Ramos (cell line): Measurements from ENCODE around the gene IL31.

ENCODE experiments used
- in situ Hi-C: fragments of 300-500 bp; cut with MboI; formaldehyde crosslinking; loops from one replicate; pipeline ENCODE4 v1.14.3; 2022; ENCODE audit warnings: low sequenced_read_pairs; ENCODE audit not compliant: unreplicated experiment

Gene IL31

DNA sequence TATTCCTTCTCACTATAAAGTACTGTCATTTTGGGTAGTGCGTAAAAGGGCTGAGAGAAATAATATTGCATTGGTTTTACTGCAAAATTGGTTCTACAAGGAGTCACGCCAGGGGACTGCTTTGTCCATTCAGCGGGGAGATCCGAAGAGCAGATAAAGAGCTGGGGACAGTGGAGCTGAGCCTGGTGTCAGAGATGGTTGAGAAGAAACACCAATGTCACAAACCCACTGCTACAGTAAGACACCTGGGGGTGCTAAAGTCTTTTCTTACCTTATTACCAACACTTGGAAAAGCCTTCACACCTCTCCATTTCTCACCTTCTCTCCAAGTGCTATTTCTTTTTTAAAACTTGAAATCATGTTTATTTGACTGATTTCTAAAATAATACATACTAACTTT is 14.1 kb downstream of the IL31 start:
- in situ Hi-C loops: no loop called here

DNA sequence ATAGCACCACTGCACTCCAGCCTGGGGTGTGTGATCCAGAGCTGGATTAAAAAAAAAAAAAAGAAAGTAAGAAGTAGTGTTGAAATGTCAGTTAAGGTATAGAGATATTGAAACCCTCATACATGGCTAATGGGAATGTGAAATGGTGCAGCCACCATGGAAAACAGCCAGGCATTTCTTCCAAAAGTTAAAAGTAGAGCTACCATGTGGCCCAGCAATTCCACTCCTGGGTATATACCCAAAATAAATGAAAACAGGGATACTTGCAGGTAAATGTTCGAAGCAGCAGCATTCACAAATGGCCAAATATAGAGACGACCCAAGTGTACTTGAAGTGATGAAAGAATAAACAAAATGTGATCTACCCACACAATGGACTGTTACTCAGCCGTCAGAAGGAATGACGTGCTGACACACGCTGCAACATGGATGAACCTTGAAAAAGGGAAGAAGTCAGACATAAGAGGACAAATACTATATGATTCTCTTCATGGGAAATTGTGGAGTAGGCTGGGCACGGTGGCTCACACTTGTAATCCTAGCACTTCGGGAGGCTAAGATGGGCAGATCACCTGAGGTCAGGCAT is 15.2 kb downstream of the IL31 start:
- in situ Hi-C loops: no loop called here

DNA sequence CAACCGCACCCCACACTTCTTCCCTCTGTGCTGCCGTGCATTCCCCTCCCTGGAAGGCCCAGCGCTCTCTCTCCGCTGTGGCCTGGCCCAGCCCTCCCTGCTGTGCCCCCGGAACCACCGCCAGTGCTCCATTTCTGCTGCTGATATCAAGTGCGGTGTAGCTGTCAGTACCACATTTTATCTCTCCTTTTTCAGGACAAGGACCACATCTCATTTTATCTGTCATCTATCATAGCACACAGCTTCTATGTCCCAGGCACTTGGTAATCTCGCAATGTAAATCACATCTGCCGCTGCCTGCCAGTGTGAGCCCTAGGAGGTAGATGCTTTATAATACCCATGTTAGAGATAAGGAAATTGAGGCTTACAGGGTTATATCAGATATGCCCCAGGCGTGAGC is 18.3 kb downstream of the IL31 start:
- in situ Hi-C loops: no loop called here

DNA sequence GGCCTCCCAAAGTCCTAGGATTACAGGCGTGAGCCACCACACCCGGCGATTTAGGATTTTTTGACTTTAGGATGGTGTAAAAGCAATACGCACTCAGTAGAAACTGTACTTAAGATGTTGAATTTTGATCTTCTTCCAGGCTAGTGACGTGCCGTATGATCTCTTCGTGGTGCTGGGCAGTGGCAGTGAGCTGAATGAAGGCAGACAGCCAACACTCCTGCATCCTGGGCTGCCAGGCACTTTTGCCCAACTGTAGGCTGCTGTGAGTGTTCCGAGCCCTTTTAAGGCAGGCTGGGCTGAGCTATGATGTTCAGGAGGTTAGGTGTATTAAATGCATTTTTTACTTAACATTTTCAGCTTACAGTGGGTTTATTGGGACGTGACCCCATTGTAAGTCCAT is 21.3 kb downstream of the IL31 start:
- in situ Hi-C loops: no loop called here

DNA sequence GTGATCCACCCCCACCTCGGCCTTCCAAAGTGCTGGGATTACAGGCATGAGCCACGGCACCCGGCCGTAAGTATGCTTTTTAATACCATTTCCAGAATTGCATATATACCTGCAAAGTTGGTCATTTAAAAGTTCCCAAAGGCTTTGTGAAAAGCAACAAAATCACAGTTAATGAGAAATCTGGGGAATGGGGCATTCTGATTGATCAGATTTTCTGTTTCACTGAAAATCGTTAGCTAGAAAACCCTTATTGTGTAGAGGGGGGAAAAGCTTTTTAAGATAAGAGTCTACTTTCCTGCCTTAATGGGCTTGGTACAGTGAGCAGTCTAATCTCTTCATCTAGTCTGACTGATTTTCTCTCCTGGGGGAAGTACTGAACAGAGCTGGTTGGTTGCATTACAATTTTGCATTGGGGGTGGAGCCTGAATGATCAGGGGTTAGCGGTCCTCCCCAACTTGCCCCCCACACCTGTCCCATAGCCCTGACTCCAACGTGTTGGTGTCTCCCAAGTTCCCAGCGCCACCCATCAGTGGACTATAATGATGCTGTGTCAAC is 23.8 kb downstream of the IL31 start:
- in situ Hi-C loops: no loop called here

DNA sequence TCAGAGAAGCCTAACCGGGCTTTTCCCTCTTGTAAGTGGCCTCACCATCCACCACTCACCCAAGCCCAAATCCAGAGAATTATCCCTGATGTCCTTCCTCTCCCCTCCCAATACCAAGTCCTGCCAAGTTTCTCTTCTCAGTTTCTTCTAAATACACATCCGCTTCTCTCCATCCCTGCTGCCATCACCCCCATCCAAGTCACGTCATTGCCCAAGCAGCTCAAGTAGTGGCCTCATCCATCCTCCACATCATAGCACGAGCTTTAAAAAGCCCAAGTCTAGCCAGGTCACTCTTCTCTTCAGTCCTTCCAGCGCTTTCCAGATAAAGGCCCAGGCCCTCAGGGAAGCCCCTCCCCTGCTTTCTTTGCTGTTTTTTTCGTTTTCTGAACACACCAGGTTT is 25.4 kb downstream of the IL31 start:
- in situ Hi-C loops: no loop called here

DNA sequence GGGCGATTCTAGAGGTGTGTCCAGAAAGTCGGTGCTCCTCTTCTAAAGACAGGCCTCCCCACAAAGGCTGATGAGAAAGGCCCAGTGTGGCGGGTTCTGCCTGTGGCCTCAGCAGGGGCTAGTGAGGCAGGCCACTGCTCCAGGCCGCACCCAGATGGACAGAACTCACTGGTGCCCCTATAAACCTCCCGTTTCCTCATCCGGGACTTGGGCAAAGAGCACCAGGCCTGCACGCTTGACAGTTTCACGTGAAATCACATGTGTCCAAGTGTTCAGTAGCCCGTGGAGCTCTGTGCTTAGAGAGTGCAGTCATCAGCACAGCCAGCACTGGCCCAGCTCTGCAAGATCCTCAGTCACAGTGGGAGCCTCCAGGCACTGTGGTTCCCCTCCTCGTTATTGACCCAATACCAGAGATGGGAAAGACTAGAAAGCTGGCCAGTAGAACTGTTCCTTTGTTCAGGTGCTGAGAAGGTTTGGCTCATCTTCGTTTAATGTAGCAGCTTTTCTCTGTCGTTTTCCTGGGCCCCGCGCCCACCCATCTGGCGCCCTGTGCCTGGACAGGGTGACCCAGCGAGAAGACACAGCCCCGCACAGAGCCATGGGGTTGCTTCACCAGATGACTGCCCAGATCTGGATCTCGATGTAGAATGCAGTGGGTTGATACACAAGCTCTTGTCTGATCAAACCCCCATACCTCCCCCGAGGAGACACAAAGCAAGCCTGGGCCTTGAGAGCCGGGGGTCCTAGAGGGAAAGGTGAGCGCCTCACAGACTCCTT is 26.3 kb downstream of the IL31 start:
- in situ Hi-C loops: no loop called here

DNA sequence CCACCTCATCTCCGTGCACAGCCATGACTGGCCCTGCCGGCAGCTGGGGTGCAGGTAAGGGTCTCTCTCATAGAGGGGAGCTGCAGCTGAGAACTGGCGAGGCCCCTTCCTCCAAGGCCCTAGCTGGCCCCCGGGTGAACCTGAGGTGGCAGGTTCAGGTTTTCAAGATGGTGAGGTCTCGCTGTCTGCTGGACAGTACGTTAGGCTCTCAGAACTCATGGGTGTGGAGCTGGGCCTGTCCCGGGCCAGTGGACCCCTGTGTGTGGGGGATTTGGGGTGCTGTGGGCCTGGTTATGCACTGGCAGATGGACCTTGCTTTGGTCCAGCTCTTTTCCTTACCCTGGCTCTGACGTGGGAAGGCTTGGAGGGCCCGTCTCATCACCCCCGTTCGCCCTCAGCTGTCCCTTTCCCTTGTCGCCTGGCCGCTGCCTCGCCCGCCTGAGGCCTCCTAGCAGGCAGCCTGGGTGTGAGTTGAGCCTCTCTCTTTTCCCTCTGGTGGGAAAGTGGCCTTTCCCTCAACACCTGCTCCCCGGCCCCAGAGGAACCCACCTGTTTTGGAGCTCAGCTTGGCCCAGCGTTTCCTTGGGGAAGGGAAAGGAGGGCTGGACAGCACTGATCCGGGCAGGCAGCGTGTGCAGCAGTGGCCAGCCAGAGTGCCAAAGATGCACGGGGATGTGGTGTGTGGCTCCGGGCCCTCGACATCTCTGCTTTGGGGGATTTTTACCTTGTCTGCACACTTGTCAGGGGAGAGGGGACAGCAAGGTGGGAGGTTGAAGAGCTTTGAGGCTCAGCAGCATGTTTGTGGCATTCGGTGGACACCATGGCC is 28.3 kb downstream of the IL31 start:
- in situ Hi-C loops: no loop called here

DNA sequence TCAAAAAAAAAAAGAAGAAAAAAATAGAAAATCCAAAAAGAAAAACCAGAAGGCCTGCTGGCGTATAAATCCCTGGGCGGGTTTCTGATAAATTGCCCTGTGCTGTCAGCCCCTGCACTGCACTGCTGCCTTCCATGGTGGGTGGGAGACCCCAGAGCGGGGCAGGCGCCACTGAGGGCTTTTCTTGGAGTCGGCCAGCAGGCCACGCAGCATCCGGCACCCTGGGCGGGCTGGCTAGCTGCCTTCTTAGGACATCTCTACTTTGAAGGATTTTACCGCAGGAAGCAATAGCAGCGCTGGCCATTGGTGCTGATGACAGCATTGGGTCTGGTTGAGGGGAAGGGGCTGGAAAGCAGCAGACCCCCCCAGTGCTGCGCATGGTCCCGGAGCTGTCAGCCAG is 29.1 kb downstream of the IL31 start:
- in situ Hi-C loops: no loop called here

DNA sequence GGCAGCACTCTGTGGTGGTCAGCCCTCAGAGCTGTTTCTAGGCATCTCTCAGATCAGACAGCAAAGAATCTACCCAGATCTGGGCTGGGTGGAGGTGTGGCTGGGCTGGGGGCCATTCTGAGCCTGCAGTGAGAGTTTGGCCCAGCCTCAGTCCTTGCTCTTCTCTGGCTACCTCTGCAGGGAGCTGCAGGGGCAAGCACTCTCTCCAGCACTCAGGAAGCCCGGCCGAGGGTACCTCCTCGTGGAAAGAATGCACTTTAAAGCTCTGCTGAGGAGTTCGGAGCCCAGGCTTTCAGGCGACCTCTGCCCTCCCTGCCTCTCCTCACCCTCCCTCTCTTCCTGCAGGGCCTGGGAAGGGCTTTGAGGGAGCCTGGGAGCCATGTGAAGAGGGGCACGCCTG is 31.2 kb downstream of the IL31 start:
- in situ Hi-C loops: no loop called here

DNA sequence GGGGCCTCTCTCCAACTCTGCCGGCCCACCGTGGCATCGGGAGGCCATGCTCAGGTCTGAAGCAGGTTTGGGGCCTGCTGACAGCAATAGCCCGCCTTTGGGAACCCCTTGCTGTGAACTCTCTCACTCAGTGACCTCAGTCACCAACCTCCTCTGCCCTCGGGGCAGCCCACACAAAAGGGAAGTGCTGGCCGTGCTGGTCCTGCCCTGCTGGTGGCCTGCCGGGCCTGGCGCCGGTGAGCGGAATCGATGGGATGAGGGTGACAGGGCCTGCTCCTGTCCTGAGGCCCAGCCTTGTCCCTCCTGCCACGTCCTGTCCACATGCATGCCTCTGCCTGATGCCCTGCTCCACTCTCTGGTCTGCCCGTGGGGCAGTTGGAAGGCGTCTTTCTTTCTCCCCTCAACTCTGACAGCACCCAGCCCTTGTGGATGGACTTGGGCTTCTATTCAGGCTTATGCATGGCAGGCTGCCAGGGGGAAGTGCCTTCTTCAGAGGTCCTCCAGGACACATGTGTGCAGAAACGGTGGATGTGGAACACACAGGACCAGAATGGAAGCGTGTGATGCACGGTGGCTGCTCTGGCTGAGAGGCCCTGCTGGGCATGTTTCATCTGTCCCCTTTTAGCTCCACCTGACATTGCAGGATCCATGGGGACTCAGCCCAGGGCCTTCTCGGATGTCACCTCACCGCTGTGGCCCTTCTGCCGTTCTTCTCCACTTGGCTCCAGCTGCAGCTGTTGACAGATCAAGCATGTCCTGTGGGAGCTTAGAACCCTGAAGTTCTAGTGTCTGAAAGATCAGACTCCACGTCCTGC is 31.9 kb downstream of the IL31 start:
- in situ Hi-C loops: no loop called here

DNA sequence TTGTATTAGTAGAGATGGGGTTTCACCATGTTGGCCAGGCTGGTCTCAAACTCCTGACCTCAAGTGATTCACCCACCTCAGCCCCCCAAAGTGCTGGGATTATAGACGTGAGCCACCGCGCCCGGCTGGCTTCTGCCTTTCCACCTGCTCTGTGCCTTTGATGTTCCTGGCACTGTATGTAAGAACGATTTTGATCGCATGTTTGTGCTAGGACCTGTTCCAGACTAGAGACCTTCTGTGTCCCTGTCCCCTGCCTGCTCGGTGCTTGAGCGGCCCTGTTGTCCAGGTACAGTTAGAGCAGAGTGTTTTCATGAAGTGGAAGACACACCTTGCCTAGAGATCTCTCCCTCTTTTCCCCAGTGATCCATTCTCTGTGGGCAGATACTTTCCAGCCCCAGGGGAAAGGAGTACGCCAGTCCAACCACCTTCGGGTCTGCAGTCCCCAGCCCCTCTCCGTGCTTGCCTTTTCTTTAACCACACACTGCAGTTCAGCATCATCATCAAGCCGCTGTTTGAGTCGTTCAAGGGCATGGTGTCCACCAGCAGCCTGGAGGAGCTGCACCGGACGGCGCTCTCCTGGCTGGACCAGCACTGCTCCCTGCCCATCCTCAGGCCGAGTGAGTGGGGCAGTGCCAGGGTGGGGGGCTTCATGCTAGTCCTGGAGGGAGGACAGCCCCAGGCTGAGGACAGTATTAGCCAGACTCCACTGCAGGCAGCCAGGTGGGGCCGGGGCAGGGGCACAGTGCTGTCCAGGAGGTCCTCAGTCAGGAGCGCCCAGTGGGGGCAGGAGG is 33.4 kb downstream of the IL31 start:
- in situ Hi-C loops: no loop called here

DNA sequence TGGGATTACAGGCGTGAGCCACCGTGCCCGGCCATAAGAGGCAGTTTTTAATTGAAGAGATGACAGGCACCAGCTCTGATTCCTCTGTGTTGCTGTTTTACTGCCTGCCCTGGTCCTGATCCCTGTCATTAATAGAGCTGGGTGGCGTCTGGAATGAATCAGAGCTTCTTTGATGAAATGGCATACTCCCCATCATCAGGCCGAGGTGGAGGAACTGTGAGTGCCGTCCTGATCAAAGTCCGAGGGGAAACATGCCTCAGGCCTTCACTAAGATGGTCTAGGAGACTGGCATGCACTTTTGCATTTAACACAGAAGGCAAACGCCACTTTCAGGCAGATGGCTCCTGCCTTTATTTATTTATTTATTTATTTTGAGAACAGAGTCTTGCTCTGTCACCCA is 34.1 kb downstream of the IL31 start:
- in situ Hi-C loops: no loop called here

DNA sequence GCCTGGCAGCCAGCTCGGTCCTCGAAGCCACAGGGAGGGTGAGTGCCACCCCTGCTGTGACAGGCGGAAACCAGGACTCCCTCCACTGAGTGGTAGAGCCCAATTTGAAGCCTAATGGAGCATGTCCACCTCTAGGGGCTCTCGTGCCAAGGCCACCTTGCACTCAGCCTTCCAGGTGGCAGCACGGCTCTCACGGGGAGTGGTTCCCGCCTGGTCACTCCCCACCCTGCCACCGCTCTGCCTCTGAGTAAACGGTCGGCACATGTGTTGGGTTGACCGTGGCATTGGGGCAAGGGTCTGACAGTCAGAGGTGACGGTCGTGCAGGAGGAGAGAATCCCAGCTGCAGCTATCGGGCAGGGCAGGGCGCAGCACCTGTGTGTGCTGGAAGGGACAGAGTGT is 34.8 kb downstream of the IL31 start:
- in situ Hi-C loops: no loop called here

DNA sequence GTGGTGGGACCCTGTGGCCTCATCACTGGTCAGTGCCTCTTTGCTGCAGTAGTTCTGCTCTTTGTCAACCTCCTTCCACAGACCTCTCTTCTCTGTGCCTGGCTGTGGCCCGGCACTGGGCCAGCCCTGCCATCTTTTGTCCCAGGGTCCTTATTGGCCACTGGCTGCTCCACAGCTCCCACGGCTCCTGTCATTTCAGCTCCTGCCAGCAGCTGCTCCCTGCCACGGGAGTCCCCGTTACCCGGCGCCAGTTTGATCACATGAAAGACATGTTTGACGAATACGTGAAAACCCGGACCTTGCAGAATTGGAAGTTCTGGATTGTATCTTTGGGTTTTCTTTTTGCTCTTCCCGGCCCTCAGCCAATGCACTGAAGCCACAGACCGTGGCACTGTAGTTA is 35.4 kb downstream of the IL31 start:
- in situ Hi-C loops: no loop called here

DNA sequence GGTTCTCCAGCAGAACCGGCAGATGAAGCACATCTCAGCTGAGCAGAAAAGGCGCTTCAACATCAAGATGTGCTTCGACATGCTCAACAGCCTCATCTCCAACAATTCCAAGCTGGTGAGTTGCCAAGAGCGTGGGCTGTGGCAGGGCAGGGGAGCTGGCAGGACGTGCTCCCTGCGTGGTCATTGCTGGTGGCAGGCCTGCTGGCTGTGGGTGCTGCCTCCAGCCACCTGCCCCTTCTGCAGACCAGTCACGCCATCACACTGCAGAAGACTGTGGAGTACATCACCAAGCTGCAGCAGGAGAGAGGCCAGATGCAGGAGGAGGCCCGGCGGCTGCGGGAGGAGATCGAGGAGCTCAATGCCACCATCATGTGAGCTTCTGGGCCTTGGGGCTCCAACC is 35.8 kb downstream of the IL31 start:
- in situ Hi-C loops: no loop called here

DNA sequence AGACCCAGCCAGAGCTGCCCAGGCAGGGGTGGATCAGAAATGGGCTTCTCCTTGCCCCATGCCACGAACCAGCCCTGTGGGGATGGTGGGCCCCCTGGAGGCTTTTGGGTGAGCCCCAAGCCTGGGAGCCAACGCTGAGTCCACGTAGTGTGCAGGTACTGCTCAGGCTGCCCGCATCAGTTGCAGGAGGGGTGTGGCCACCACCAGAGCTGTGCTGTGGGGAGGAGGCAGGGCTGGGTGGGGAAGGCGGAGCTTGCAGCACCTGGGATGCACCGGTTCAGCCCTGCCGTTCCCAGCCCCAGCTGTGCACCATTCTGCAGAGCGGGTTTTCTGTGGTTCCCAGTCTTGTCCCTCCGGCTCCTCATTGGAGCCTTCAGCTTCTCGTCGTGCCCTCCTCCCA is 36.3 kb downstream of the IL31 start:
- in situ Hi-C loops: no loop called here

DNA sequence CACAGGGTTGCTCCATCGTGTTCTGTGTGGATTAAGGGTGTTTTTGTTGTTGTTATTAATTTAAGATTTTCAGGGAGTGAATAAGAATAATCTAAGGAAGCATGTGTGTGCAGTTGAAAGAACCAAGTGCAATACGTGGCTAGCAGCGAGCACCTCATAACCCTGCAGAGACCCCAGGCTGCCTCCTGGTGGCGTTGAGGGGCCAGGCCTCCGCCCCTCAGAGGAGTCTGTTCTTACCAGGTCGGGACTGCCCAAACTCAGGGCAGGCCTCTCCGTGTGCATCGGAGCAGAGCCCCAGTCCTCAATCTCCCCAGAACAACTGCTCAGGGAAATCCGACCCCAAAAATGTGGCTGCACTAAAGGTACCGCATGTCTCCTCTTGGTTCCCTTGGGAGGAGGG is 36.8 kb downstream of the IL31 start:
- in situ Hi-C loops: no loop called here

DNA sequence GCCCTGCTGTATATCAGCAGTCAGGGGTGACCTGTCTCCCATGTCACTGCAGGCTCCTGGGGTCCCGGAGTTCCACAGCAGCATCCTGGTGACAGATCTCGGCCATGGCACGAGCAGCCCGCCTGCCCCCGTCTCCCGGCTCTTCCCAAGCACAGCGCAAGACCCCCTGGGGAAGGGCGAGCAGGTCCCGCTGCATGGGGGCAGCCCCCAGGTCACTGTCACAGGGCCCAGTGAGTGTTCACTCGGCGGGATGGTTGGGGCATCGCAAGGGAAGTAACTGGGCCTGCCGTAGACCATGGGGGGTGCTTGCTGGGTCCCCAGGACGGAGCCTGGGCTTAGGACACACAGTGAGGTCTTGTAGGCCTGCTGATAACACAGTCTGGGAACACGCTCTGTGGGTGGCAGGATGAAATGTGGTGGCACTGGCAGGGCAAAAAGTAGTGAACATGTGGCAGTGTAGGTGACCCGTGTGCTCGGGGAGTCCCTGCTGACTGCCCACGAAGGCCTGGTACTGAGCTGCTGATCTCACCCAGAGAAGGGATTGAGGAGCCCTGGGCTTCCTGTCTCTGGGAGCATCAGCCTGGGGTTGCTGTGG is 38.5 kb downstream of the IL31 start:
- in situ Hi-C loops: no loop called here
